Measurements from ENCODE around the gene IMMP2L.

Gene IMMP2L

GRCh38 chr7:110779339-110779738 lies 783.0 kb downstream of the IMMP2L start:
- no peak for DNase-seq

DNA sequence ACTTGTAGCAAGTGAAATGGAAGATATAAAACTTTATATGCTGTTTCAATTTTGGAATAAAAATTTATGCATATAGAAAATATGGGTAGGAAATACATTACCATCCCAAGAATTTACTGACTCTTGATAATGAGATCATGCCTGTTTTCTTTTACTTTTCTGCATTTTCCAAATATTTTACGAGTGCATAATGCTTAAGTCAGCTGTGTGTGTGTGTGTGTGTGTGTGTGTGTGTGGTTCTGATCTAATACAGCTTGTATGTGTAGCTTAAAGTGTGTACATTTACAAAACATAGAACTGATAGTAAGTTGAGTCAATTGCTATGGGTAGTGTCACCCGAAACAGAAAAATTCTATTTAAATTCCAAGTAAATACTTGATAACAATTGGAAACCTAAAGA lies 787.2 kb downstream of the IMMP2L start:
- DNase-seq, result no peak

DNA sequence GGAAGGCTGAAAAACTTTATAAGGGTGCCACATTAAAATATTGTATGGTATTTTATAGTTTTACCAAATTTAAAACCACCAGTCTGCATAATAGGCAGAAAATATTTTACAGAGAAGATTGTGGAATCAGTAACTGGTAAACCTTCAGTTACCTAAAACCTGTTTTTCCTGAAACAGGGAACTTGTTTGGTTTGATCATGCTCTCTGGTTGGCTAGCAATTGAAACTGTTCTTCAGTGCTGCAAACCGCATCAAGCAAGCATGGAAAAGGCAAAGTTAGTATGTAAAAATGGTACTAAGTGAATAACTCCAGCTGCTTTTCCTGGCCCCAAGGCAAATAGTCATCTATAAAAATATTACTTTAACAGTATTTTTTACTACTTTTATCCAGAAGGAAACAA lies 788.2 kb downstream of the IMMP2L start:
- no peak for DNase-seq

DNA sequence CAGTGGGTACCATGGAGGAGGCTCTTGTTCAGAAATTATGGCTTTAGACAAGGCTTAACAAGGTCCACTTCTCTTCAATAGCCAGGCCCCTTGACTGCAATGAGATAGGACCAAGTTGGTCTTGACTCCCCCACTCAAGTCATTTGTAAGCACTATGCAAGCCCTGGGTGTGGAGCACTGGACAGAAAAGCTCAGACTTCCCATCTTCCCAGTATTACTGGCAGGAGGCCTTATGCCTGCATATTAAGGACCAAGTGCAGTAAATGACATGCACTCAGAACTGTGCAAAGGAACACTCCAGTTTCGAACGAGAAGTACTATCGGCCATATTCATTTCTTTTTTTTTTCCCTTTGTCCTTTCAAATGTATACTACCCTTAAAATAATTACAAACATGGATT lies 789.7 kb downstream of the IMMP2L start:
- DNase-seq, result no peak

DNA sequence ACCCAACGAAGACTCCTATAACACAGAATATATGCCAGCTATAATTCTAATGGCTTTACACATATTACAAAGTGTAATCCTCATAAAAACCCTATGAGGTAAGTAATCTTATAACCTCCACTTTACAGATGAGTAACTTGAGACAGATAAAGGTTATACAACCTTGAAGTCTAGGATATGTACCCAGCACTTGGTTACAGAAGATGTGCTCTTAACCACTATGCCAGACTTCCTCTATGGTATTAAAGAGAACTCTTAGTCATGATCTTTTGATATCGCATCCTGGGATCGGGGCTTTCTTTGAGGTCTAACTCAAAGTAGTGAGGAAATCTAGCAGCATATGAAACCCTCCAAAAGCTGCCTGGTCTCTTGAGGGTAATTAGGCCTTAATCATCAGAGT lies 790.6 kb downstream of the IMMP2L start:
- no peak for DNase-seq

- no peak for DNase-seq
Measured at GRCh38 chr7:110767550-110768110, 794.7 kb downstream of the IMMP2L start.

- DNase-seq, result no peak
Measured at GRCh38 chr7:110766864-110767263, 795.4 kb downstream of the IMMP2L start.

DNA sequence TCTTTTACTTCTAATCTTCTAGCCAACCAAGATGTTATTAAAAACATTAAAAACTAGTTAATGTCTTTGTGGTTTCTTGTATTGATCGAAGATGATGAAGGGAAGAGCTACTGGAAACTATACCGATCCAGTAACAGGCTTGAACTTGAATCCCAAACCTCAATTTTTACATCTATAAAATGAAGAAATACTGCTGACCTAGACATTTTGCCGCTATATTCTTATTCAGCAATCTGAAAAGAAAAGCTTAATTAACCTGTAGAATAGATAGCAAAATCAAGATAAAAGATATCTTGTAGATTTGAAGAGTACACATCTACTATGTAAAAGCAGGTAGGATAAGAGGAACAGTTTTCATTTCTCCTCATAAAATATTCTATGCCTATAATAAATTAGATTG lies 797.4 kb downstream of the IMMP2L start:
- no peak for DNase-seq

GRCh38 chr7:110762546-110763225 lies 799.6 kb downstream of the IMMP2L start:
- no peak for DNase-seq

- DNase-seq, result no peak
Measured at GRCh38 chr7:110760341-110760740, 802.0 kb downstream of the IMMP2L start.

- no peak for DNase-seq
Measured at GRCh38 chr7:110759069-110759468, 803.2 kb downstream of the IMMP2L start.

GRCh38 chr7:110754649-110755048 lies 807.6 kb downstream of the IMMP2L start:
- DNase-seq, result no peak

GRCh38 chr7:110750931-110751605 lies 811.2 kb downstream of the IMMP2L start:
- DNase-seq, result no peak

- no peak for DNase-seq
Measured at GRCh38 chr7:110733221-110733620, 829.1 kb downstream of the IMMP2L start.

- no peak for DNase-seq
Measured at GRCh38 chr7:110724811-110725210, 837.5 kb downstream of the IMMP2L start.

GRCh38 chr7:110721395-110721794 lies 840.9 kb downstream of the IMMP2L start:
- DNase-seq, result no peak

DNA sequence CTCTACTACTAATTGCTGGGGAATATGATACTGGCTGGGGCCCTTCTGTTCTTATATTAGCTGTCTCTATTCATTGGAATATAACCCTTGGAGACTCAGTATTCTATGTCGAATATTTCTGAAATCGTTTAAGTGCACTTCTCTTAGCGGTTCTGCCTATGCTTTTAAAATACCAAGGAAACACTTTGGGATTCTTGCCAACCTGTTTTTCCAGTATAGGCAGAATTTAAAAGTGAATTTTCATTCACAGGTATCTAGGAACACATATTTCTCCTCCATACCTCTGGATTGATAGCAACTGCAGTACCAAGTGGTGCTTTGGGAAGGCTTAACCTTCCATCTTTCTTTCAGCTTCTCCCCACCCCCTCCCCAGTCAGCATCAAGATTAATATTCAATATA lies 841.7 kb downstream of the IMMP2L start:
- DNase-seq, result no peak

DNA sequence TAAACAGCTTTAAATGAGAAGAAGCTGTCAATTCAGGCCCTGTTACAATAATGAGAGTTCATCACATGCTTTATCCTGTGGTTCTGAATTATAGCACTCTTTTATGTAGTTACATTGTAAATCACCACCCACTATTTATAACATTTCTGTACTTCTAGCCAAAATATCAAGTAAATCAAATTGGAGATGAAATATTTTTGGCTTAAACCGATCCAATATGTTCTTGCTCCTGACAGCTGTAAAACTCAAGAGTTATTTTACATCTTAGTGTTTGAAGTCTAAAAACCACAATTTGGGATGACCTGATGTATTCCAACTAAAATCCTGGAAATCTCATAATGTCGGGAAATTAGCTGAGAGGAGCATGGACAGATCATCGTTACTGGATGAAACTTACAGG lies 842.6 kb downstream of the IMMP2L start:
- DNase-seq, result no peak

DNA sequence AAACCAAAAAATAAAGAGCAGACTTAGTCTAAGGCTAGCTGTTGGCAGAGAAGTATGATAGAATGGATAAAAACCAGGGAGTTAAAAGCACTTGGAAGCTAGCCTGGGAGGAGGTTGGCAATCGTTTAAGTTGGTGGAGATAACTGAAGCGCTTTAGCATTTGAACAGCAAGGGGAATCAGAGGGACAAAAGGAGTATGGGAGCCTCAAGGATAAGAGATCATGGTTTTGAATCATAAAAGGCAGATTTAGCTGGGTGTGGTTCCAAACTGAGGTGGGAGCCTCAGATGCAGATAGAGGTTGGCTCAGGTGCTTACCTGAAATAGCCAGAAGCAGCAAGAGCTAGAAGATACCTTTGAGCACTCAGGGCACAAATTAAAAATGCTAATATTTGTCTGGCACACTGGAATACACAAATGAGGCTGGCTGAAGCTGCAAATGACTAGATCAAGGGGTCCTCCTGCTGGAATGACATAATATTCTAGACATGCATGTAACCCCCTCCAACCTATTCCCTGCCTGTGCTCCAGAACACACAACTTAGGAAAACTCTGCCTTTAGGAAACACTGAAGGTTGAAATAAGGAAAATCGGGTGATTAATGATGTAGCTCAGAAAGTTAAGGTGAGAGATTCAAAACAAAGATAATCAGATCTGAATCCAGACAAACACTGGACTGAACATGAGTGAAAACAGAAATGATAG lies 843.6 kb downstream of the IMMP2L start:
- DNase-seq, result no peak

DNA sequence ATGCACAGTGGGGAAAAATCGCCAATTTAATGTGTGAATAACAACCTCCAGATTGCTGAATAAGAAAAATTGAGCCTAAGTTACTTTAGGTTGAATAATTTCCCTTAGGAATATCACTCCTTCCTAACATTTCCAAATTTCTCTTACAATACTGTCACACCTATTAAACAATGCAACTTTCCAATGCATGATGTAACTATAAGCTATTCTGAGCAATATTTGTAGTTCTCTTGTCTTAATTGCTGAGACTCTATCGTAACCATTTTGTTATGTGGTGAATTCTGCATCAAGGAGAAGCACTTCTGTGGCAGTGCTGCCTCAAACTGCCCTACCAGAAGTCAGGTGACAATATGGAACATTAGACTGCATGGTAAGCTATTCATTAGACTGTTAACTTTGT lies 858.1 kb downstream of the IMMP2L start:
- no peak for DNase-seq

- DNase-seq, result no peak
Measured at GRCh38 chr7:110698576-110698975, 863.7 kb downstream of the IMMP2L start.

GRCh38 chr7:110693344-110693743 lies 868.9 kb downstream of the IMMP2L start:
- DNase-seq, result no peak

DNA sequence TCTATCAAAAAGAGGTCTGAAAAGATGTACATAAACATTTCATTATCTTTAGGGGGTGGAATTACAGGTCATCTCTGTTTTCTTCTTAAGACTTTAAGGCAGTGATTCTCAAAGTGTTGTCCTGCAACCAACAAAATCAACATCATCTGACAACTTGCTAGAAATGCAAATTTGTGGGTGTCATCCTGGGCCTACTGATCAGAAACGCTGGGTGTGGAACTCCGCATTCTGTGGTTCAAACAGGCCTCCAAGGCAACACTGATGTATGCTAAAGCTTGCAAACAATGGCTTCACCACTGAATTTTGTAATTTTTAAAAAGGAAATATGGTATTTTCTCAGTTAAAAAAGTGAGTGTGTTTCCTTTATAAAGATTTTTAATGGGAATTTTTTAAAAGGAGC lies 873.4 kb downstream of the IMMP2L start:
- no peak for DNase-seq

- DNase-seq, result no peak
Measured at GRCh38 chr7:110685899-110686298, 876.4 kb downstream of the IMMP2L start.

Measured in hippocampal formation (tissue), 2 donors.